GM15510 (cell line): ENCODE data around the gene CCDC170.

Source experiments
- POLR2A ChIP-seq: IDR thresholded peaks from 3 replicates; pipeline ENCODE4 v1.6.1; 2011; ENCODE audit warnings: borderline replicate concordance; ENCODE audit not compliant: insufficient read length; ENCODE audit errors: extremely low read depth

The CCDC170 gene

GRCh38 chr6:151493804-151494234, at the start of gene CCDC170:
Gene CCDC170, plus strand, starts transcription at chr6:151494017. Its CDS starts 112 bp downstream, at chr6:151494129.
- no peak for TF ChIP-seq POLR2A

- no peak for TF ChIP-seq POLR2A
Observed at GRCh38 chr6:151445482-151445881, 48.3 kb upstream of the CCDC170 start.

- no peak for TF ChIP-seq POLR2A
Observed at GRCh38 chr6:151447237-151447636, 46.6 kb upstream of the CCDC170 start.

GRCh38 chr6:151448623-151449022, 45.2 kb upstream of the CCDC170 start:
- no peak for TF ChIP-seq POLR2A

GRCh38 chr6:151451417-151451949, 42.3 kb upstream of the CCDC170 start:
- no peak for TF ChIP-seq POLR2A

- TF ChIP-seq POLR2A: peak; percentile 59
Observed at GRCh38 chr6:151451950-151452749, 41.7 kb upstream of the CCDC170 start, which contains the start of gene RMND1. Gene RMND1, minus strand, starts transcription at chr6:151452126. Its CDS starts 6,315 bp downstream, at chr6:151445811.

- no peak for TF ChIP-seq POLR2A
Observed at GRCh38 chr6:151452750-151453427, 40.9 kb upstream of the CCDC170 start.

GRCh38 chr6:151461673-151462072, 32.1 kb upstream of the CCDC170 start:
- TF ChIP-seq POLR2A: no peak

- no peak for TF ChIP-seq POLR2A
Observed at GRCh38 chr6:151464702-151465101, 29.1 kb upstream of the CCDC170 start.

GRCh38 chr6:151475653-151476523, 17.9 kb upstream of the CCDC170 start:
- no peak for TF ChIP-seq POLR2A

- no peak for TF ChIP-seq POLR2A
Observed at GRCh38 chr6:151477726-151478125, 16.1 kb upstream of the CCDC170 start.

GRCh38 chr6:151478670-151479069, 15.1 kb upstream of the CCDC170 start:
- no peak for TF ChIP-seq POLR2A

GRCh38 chr6:151481786-151482185, 12.0 kb upstream of the CCDC170 start:
- TF ChIP-seq POLR2A: no peak

GRCh38 chr6:151482290-151482689, 11.5 kb upstream of the CCDC170 start:
- TF ChIP-seq POLR2A: no peak
